B cell (primary cell): ENCODE results near the gene ELMOD3. TPM values are rescaled to one million over a fixed set of nuclear protein-coding genes. Genes with fewer than 3 reads are reported as not detected.
A peak's percentile ranks its signal among the peaks of the same experiment; 100 is the strongest.
"Not testable (repeated sequence)": the region's sequence is repeated elsewhere in the genome, so short reads cannot be mapped to it uniquely, and the experiment has no call there.

ENCODE experiments used
- ATAC-seq: fragments of 200-7000 bp; cut with Tn5 transposase; one replicate; pipeline ENCODE4 v1.10.0; 2021; ENCODE audit warnings: low read depth, mild to moderate bottlenecking, moderate number of reproducible peaks, moderate library complexity
- CTCF ChIA-PET: fragments of 350-600 bp; sonication (Branson Sonifier 250); formaldehyde crosslinking; loops from one replicate; lab custom pipeline; 2021; ENCODE audit warnings: antibody characterized with exemption, inconsistent platforms; lab: Charles Lee
- POLR2A ChIA-PET: fragments of 350-600 bp; sonication (Branson Sonifier 250); formaldehyde crosslinking; loops from one replicate; lab custom pipeline; 2021; ENCODE audit warnings: antibody characterized with exemption; lab: Charles Lee
- DNase-seq: peaks from one replicate; pipeline ENCODE4 v3.0.0; 2013
- H2AFZ ChIP-seq: 2 replicates; pipeline ENCODE4 v1.6.1; 2012; ENCODE audit warnings: mild to moderate bottlenecking, low read depth, low read length; ENCODE audit not compliant: insufficient read depth, poor library complexity, severe bottlenecking
- H3K27ac ChIP-seq, 2 donors: 1 replicate in 1 of 2; 2 replicates in 1 of 2; pipeline ENCODE4 v1.5.1; 2012 to 2013; ENCODE audit warnings: low read length in 2 of 2, mild to moderate bottlenecking in 2 of 2, moderate library complexity in 1 of 2
- H3K27me3 ChIP-seq, 4 experiments: fragments of 200-600 bp in 1 of 4; sonication (generic) in 1 of 4; replicated peaks in 1 of 4; 1 replicate in 2 of 4; 2 replicates in 2 of 4; pipeline versions ENCODE4 v1.6.1 to v1.7.0; 2013 to 2016; ENCODE audit warnings: low read length in 3 of 4, mild to moderate bottlenecking in 2 of 4, mixed read lengths in 1 of 4, moderate library complexity in 1 of 4; ENCODE audit not compliant: insufficient read depth in 4 of 4, control insufficient read depth in 3 of 4; ENCODE audit errors: control extremely low read depth in 1 of 4
- H3K36me3 ChIP-seq, 2 experiments: replicated peaks in 1 of 2; 1 replicate in 1 of 2; 2 replicates in 1 of 2; pipeline versions ENCODE4 v1.6.1 to v1.7.1; 2013; ENCODE audit warnings: low read length in 1 of 2; ENCODE audit not compliant: insufficient read depth in 2 of 2, control insufficient read depth in 1 of 2; ENCODE audit errors: control extremely low read depth in 1 of 2, extremely low read depth in 1 of 2
- H3K4me1 ChIP-seq, 2 donors: fragments of 200-600 bp in 1 of 2; sonication (generic) in 1 of 2; 1 replicate in 1 of 2; 2 replicates in 1 of 2; pipeline versions ENCODE4 v1.5.1 to v1.6.1; 2013 to 2017; ENCODE audit warnings: low read length in 2 of 2; ENCODE audit not compliant: control insufficient read depth in 2 of 2, insufficient read depth in 2 of 2
- H3K4me2 ChIP-seq: replicated peaks from 2 replicates; pipeline ENCODE3; 2012; ENCODE audit warnings: mild to moderate bottlenecking, low read depth, low read length; ENCODE audit not compliant: poor library complexity, severe bottlenecking
- H3K4me3 ChIP-seq, 5 experiments: fragments of 200-600 bp in 1 of 5; sonication (generic) in 1 of 5; 1 replicate in 3 of 5; 2 replicates in 2 of 5; pipeline versions ENCODE4 v1.5.1 to v1.7.0; 2011 to 2016; ENCODE audit warnings: low read length in 4 of 5, mild to moderate bottlenecking in 4 of 5, low read depth in 2 of 5, control low read depth in 1 of 5, moderate library complexity in 1 of 5; ENCODE audit not compliant: insufficient read depth in 1 of 5; ENCODE audit errors: control extremely low read depth in 1 of 5, extremely low read depth in 1 of 5
- H3K79me2 ChIP-seq: fragments of 200-600 bp; sonication (generic); one replicate; pipeline ENCODE4 v1.6.0; 2016; ENCODE audit warnings: low read length; ENCODE audit not compliant: control insufficient read depth, insufficient read depth
- H3K9ac ChIP-seq: fragments of 200-600 bp; sonication (generic); 2 replicates; pipeline ENCODE4 v1.6.1; 2017; ENCODE audit warnings: mild to moderate bottlenecking, low read length, moderate library complexity
- H3K9me3 ChIP-seq, 3 donors: one replicate each; pipeline versions ENCODE4 v1.6.1 to v1.7.1; 2013; ENCODE audit warnings: low read length in 2 of 3; ENCODE audit not compliant: control insufficient read depth in 2 of 3, insufficient read depth in 1 of 3; ENCODE audit errors: control extremely low read depth in 1 of 3
- H4K20me1 ChIP-seq: 2 replicates; pipeline ENCODE4 v1.6.0; 2012; ENCODE audit warnings: mild to moderate bottlenecking, low read length; ENCODE audit not compliant: insufficient read depth, control insufficient read depth, poor library complexity, severe bottlenecking
- H3K27ac Mint-ChIP-seq: one replicate; pipeline ENCODE4 v1.8.0; 2021; ENCODE audit warnings: mixed read lengths
- H3K27me3 Mint-ChIP-seq: one replicate; pipeline ENCODE4 v1.8.0; 2021; ENCODE audit warnings: mixed read lengths
- H3K4me1 Mint-ChIP-seq: one replicate; pipeline ENCODE4 v1.8.0; 2021; ENCODE audit warnings: mixed read lengths
- H3K4me3 Mint-ChIP-seq: one replicate; pipeline ENCODE4 v1.8.0; 2021; ENCODE audit warnings: mixed read lengths
- H3K9me3 Mint-ChIP-seq: one replicate; pipeline ENCODE4 v1.8.0; 2022; ENCODE audit warnings: mixed read lengths; ENCODE audit not compliant: insufficient read depth
- EZH2 ChIP-seq: IDR thresholded peaks from 2 replicates; pipeline ENCODE4 v1.6.1; 2012; ENCODE audit warnings: borderline replicate concordance, low read depth, mild to moderate bottlenecking, moderate library complexity, low read length; ENCODE audit not compliant: insufficient read depth, poor library complexity, severe bottlenecking
- WGBS: methylation state at CpG from one replicate; pipeline ENCODE4 v1.1.5; 2013; ENCODE audit warnings: missing lambda C conversion rate; ENCODE audit not compliant: insufficient coverage; 5-methylcytosine and 5-hydroxymethylcytosine counted together
- intact Hi-C: fragments of 100-400 bp; cut with micrococcal nuclease; formaldehyde crosslinking; loops from one replicate; pipeline ENCODE4 v1.10.0; 2022
- polyA plus RNA-seq: library from polyadenylated mRNA; depleted of rRNA; stranded (reverse); fragments of >200 nt; gene quantifications from 2 replicates; pipeline ENCODE4 v1.2.3, GENCODE V29; 2012
- total RNA-seq, 2 donors: library from RNA; stranded (reverse); fragments of 120-200 nt in 1 of 2; gene quantifications; 1 replicate in 1 of 2; 2 replicates in 1 of 2; pipeline versions ENCODE4 v1.2.3 to v1.2.4, GENCODE V29; 2013 to 2022

The ELMOD3 gene
- total and polyA plus RNA-seq, 2 donors (not counting 1 experiment from before 2014, with no cell fraction given), result 34.3 to 57.6 TPM

DNA sequence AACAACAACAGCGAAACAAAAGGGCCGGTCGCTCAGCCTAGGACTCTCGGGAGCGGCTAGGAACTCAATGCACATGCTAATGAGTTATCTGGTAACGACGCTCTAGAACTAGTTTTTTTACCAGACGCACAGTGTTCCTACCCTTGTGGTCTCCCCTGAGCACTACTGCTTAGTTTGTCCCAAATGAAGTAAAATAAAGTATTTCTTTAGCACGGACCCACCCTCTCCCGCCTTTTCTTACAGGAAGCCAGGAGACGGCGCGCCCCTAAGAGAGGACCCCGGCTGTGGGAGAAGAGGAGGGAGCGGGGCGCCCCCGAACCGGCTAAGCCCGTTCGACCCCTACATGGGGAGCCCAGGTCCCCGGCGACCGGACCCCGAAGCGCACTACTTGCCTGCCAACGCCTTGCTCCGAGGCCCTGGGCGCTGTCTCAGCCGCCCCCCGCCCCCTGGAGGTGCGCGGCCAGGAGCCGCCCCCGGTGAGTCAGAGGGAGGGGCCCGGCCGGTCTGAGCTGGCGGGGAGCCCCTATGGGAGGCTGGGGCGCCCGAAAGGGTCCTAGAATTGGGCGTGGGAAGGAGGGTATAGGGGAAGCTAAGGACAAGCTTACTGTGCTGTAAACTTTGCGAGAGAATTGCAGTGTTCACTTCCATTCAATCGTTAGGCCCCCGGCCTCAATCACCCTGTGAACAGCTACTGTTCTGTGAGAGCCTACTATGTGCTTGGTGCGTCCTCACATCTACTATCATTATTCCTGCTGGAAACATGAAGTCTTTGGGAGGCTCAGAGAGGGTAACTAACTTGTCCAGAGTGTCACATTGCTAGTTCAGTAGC, 59.2 kb downstream of the ELMOD3 start:
- Mint-ChIP-seq H3K9me3 (no peaks in the 10 kb centered on the region), H3K27me3 (no peaks in the 10 kb centered on the region), H3K4me1 (peaks cover 57% of the 10 kb centered on the region), H3K4me3 (peak overlapping the region; percentile 96), H3K27ac (peak overlapping the region; percentile 90)
- Histone ChIP-seq H3K9ac (peak overlapping the region; percentile 76), H3K9me3 (no peaks in the 10 kb centered on the region), H3K27ac (peak overlapping the region; percentile 52 to 66), H3K4me3 (peak overlapping the region; percentile 39 to 74 (median 59)), H3K4me1 (peaks cover 46 to 56% of the 10 kb centered on the region in 2 donors), H3K4me2 (peak overlapping the region; percentile 91), H3K79me2 (peaks cover 31% of the 10 kb centered on the region), H3K27me3 (no peaks in the 10 kb centered on the region), H4K20me1 (no peaks in the 10 kb centered on the region), H3K36me3 (no peaks in the 10 kb centered on the region), H2AFZ (peak overlapping the region; percentile 88)
- 3% methylated on average over 33 of the region's 44 CpGs for WGBS
- no peak for TF ChIP-seq EZH2
- ChIA-PET POLR2A (interaction anchor here (0.7 to 2.4 kb wide), 9 partner anchors 15 to 202 kb away, joined by 3 to 12 read pairs (median 5); partner anchors contain the start of genes ELMOD3, MAT2A, RETSAT and TGOLN2), CTCF (interaction anchor here (1.0 to 2.8 kb wide), 3 partner anchors 21 to 138 kb away, joined by 6 to 17 read pairs (median 11); no protein-coding TSS in a partner anchor)
- intact Hi-C loops, result loop anchor here (5.0 kb wide), 1 partner anchor 87 kb away; the partner anchor contains the start of gene TGOLN2
- ATAC-seq (peak; percentile 39), DNase-seq (peak; percentile 65)

DNA sequence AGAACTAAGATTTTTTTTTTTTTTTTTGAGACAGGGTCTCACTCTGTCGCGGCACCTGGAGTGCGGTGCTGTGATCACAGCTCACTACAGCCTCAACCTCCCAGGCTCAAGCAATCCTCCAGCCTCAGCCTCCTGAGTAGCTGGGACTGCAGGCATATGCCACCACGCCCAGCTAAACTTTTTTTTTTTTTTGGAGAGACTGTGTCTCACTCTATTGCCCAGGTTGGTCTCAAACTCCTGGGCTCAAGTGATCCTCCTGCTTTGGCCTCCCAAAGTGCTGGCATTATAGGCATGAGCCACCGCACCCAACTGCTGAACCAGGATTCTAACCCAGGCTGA, 59.8 kb downstream of the ELMOD3 start:
- CTCF ChIA-PET, result interaction anchor here (1.0 to 2.8 kb wide), 3 partner anchors 21 to 137 kb away, joined by 6 to 17 read pairs (median 11); no protein-coding TSS in a partner anchor
- POLR2A ChIA-PET, result interaction anchor here (0.7 to 2.4 kb wide), 9 partner anchors 16 to 202 kb away, joined by 3 to 12 read pairs (median 5); partner anchors contain the start of genes ELMOD3, MAT2A, RETSAT and TGOLN2
- H3K4me3 ChIP-seq, result peak overlapping the region; percentile 39 to 74 (median 59)
- H3K79me2 ChIP-seq, result peaks cover 31% of the 10 kb centered on the region
- not testable (repeated sequence) for H3K9me3 Mint-ChIP-seq, H3K9me3 ChIP-seq, ATAC-seq, H3K27me3 ChIP-seq, DNase-seq, H3K36me3 ChIP-seq, H4K20me1 ChIP-seq, H3K27me3 Mint-ChIP-seq
- H3K4me1 Mint-ChIP-seq, result peaks cover 58% of the 10 kb centered on the region
- H3K9ac ChIP-seq, result peak overlapping the region; percentile 76
- peak overlapping the region; percentile 52 to 66 for H3K27ac ChIP-seq
- peak overlapping the region; percentile 91 for H3K4me2 ChIP-seq
- H3K4me1 ChIP-seq, result peaks cover 46 to 56% of the 10 kb centered on the region in 2 donors
- H3K4me3 Mint-ChIP-seq, result peak overlapping the region; percentile 96
- H3K27ac Mint-ChIP-seq, result peak overlapping the region; percentile 90
- H2AFZ ChIP-seq, result peak overlapping the region; percentile 88
- WGBS, result 84% methylated on average over 4 of the region's 5 CpGs
- intact Hi-C loops, result loop anchor here (5.0 kb wide), 1 partner anchor 87 kb away; the partner anchor contains the start of gene TGOLN2
